SK-N-SH treated with all-trans-retinoic acid at 6 μM for 48 hours (cell line): ENCODE data around the gene CNTFR.

Experiments used
- ATAC-seq: fragments of 200-7000 bp; cut with Tn5 transposase; 3 replicates; pipeline ENCODE4 v1.9.1; 2020; ENCODE audit warnings: mild to moderate bottlenecking, moderate library complexity
- ARNTL ChIP-seq: fragments of 450-650 bp; formaldehyde crosslinking; IDR thresholded peaks from 2 replicates; pipeline ENCODE4 v1.5.0; 2020; ENCODE audit warnings: low read depth, mild to moderate bottlenecking, moderate library complexity, borderline replicate concordance
- ESRRG ChIP-seq: fragments of 250-450 bp; sonication (Bioruptor Pico); IDR thresholded peaks from 2 replicates; pipeline ENCODE4 v1.6.1; 2021; ENCODE audit warnings: mild to moderate bottlenecking
- GLIS3 ChIP-seq: fragments of 250-450 bp; sonication (Bioruptor Pico); IDR thresholded peaks from 2 replicates; pipeline ENCODE4 v1.5.0; 2020; ENCODE audit warnings: mild to moderate bottlenecking, moderate library complexity
- ISL1 ChIP-seq: fragments of 250-450 bp; sonication (Bioruptor Pico); IDR thresholded peaks from 2 replicates; pipeline ENCODE4 v2.1.2; 2022; ENCODE audit warnings: mild to moderate bottlenecking, moderate library complexity
- PPARA ChIP-seq: fragments of 250-450 bp; sonication (Bioruptor Pico); IDR thresholded peaks from 2 replicates; pipeline ENCODE4 v1.5.0; 2020; ENCODE audit warnings: mild to moderate bottlenecking, borderline replicate concordance
- RARB ChIP-seq: fragments of 250-450 bp; sonication (Bioruptor Pico); IDR thresholded peaks from 2 replicates; pipeline ENCODE4 v1.8.0; 2021; ENCODE audit warnings: mild to moderate bottlenecking, moderate library complexity
- SNAI2 ChIP-seq: fragments of 250-450 bp; sonication (Bioruptor Pico); IDR thresholded peaks from 2 replicates; pipeline ENCODE4 v1.5.0; 2020; ENCODE audit warnings: mild to moderate bottlenecking, moderate library complexity
- TCF4 ChIP-seq: fragments of 250-450 bp; sonication (Bioruptor Pico); IDR thresholded peaks from 2 replicates; pipeline ENCODE4 v1.8.0; 2021; ENCODE audit warnings: mild to moderate bottlenecking, moderate library complexity, borderline replicate concordance
- TOX ChIP-seq: fragments of 250-450 bp; sonication (Bioruptor Pico); IDR thresholded peaks from 2 replicates; pipeline ENCODE4 v1.8.0; 2021; ENCODE audit warnings: mild to moderate bottlenecking, moderate library complexity, borderline replicate concordance
- ZC3H10 ChIP-seq: fragments of 250-450 bp; sonication (Bioruptor Pico); IDR thresholded peaks from 2 replicates; pipeline ENCODE4 v1.5.1; 2021; ENCODE audit warnings: mild to moderate bottlenecking, moderate library complexity
- ZFP3 ChIP-seq: fragments of 250-450 bp; sonication (Bioruptor Pico); IDR thresholded peaks from 2 replicates; pipeline ENCODE4 v1.5.0; 2020; ENCODE audit warnings: mild to moderate bottlenecking, moderate library complexity
- ZNF565 ChIP-seq: fragments of 450-650 bp; formaldehyde crosslinking; conservative IDR thresholded peaks from 2 replicates; pipeline ENCODE4 v1.5.0; 2020; ENCODE audit warnings: low read depth, mild to moderate bottlenecking, moderate library complexity
- ZNF70 ChIP-seq: fragments of 450-650 bp; formaldehyde crosslinking; IDR thresholded peaks from 2 replicates; pipeline ENCODE4 v1.5.0; 2020; ENCODE audit warnings: mild to moderate bottlenecking, moderate library complexity
- ZNF8 ChIP-seq: fragments of 450-650 bp; formaldehyde crosslinking; IDR thresholded peaks from 2 replicates; pipeline ENCODE4 v1.5.0; 2020; ENCODE audit warnings: mild to moderate bottlenecking, moderate library complexity
- TF ChIP-seq, protein P1 (sequence below): fragments of 250-450 bp; sonication (Bioruptor Pico); IDR thresholded peaks from 2 replicates; pipeline ENCODE4 v1.5.0; 2020; ENCODE audit warnings: mild to moderate bottlenecking, moderate library complexity
- TF ChIP-seq, protein P2 (sequence below): fragments of 250-450 bp; sonication (Bioruptor Pico); IDR thresholded peaks from 2 replicates; pipeline ENCODE4 v1.8.0; 2021; ENCODE audit warnings: low read depth, mild to moderate bottlenecking, moderate library complexity, borderline replicate concordance
- TF ChIP-seq, protein P3 (sequence below): fragments of 250-450 bp; sonication (Bioruptor Pico); IDR thresholded peaks from 2 replicates; pipeline ENCODE4 v1.5.1; 2020; ENCODE audit warnings: low read depth, mild to moderate bottlenecking, moderate library complexity
- TF ChIP-seq, protein P4 (sequence below): fragments of 250-450 bp; sonication (Bioruptor Pico); IDR thresholded peaks from 2 replicates; pipeline ENCODE4 v1.8.0; 2020; ENCODE audit warnings: mild to moderate bottlenecking, moderate library complexity, borderline replicate concordance
- TF ChIP-seq, protein P5 (sequence below): fragments of 250-450 bp; sonication (Bioruptor Pico); IDR thresholded peaks from 2 replicates; pipeline ENCODE4 v1.5.1; 2021; ENCODE audit warnings: mild to moderate bottlenecking, moderate library complexity

The CNTFR gene

DNA sequence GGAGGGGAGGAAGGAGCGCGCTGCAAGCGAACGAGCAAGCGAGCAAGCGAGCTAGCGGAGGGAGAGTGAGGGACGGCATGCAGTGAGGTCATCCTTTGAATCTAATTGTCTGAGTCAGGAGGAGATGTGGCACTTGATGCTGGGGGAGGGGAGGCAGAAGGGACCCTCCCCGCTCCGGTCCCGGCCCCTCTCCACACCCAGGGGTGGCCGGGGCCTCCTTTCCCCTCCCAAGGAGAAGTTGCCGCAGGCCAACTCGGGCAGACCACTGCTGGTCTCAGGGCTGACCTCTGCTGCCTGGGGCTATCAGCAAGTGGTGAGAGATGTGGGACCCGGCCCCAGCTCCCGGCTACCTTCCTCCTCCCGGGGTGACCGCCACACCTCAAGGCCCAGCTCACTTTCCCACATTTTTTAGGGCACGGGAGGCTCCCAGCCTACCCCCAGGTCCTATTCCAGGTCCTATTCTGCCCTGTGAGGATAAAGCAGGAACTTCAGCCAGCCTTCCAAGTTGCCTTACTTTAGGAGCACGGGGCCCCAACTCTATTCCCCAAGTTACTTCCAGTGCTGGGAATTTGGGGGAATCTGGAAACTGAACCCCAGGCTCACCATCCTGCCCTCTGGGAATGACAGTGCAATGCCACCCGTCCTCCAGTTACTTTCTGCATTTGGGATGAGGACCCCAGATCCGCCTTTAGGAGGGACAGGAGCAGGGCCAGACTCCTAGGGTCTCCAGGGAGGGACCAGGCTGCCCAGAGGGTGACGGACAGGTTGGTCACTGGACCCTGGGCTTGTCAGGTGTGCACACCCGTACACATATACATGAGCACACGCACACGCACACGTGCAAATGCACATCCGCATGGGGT is 11.1 kb downstream of the CNTFR start:
- no peak for TF ChIP-seq ZNF70 (CRISPR knock-in tag)
- TF ChIP-seq, protein P1, sequence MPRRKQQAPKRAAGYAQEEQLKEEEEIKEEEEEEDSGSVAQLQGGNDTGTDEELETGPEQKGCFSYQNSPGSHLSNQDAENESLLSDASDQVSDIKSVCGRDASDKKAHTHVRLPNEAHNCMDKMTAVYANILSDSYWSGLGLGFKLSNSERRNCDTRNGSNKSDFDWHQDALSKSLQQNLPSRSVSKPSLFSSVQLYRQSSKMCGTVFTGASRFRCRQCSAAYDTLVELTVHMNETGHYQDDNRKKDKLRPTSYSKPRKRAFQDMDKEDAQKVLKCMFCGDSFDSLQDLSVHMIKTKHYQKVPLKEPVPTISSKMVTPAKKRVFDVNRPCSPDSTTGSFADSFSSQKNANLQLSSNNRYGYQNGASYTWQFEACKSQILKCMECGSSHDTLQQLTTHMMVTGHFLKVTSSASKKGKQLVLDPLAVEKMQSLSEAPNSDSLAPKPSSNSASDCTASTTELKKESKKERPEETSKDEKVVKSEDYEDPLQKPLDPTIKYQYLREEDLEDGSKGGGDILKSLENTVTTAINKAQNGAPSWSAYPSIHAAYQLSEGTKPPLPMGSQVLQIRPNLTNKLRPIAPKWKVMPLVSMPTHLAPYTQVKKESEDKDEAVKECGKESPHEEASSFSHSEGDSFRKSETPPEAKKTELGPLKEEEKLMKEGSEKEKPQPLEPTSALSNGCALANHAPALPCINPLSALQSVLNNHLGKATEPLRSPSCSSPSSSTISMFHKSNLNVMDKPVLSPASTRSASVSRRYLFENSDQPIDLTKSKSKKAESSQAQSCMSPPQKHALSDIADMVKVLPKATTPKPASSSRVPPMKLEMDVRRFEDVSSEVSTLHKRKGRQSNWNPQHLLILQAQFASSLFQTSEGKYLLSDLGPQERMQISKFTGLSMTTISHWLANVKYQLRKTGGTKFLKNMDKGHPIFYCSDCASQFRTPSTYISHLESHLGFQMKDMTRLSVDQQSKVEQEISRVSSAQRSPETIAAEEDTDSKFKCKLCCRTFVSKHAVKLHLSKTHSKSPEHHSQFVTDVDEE (CRISPR knock-in tag), result 0 out of 2 replicates have a peak, but pooled peaks have one; percentile 33
- no peak for TF ChIP-seq PPARA (CRISPR knock-in tag)
- peak; percentile 23; the same call in 1 of the 2 replicates for TF ChIP-seq ZFP3 (CRISPR knock-in tag)
- no peak for TF ChIP-seq ESRRG (CRISPR knock-in tag)
- no peak for TF ChIP-seq GLIS3 (CRISPR knock-in tag)
- TF ChIP-seq SNAI2, result no peak
- TF ChIP-seq, protein P2, sequence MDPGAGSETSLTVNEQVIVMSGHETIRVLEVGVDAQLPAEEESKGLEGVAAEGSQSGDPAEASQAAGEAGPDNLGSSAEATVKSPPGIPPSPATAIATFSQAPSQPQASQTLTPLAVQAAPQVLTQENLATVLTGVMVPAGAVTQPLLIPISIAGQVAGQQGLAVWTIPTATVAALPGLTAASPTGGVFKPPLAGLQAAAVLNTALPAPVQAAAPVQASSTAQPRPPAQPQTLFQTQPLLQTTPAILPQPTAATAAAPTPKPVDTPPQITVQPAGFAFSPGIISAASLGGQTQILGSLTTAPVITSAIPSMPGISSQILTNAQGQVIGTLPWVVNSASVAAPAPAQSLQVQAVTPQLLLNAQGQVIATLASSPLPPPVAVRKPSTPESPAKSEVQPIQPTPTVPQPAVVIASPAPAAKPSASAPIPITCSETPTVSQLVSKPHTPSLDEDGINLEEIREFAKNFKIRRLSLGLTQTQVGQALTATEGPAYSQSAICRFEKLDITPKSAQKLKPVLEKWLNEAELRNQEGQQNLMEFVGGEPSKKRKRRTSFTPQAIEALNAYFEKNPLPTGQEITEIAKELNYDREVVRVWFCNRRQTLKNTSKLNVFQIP, result no peak
- no peak for TF ChIP-seq ARNTL (CRISPR knock-in tag)
- no peak for TF ChIP-seq ZNF8 (CRISPR knock-in tag)
- no peak for TF ChIP-seq ZC3H10 (CRISPR knock-in tag)
- TF ChIP-seq, protein P3, sequence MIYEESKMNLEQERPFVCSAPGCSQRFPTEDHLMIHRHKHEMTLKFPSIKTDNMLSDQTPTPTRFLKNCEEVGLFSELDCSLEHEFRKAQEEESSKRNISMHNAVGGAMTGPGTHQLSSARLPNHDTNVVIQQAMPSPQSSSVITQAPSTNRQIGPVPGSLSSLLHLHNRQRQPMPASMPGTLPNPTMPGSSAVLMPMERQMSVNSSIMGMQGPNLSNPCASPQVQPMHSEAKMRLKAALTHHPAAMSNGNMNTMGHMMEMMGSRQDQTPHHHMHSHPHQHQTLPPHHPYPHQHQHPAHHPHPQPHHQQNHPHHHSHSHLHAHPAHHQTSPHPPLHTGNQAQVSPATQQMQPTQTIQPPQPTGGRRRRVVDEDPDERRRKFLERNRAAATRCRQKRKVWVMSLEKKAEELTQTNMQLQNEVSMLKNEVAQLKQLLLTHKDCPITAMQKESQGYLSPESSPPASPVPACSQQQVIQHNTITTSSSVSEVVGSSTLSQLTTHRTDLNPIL (CRISPR knock-in tag), result 0 out of 2 replicates have a peak, but pooled peaks have one; percentile 34
- TF ChIP-seq RARB (CRISPR knock-in tag), result no peak
- TF ChIP-seq ZNF565, result no peak
- no peak for TF ChIP-seq TCF4 (CRISPR knock-in tag)
- no peak for TF ChIP-seq ISL1 (CRISPR knock-in tag)
- TF ChIP-seq, protein P4, sequence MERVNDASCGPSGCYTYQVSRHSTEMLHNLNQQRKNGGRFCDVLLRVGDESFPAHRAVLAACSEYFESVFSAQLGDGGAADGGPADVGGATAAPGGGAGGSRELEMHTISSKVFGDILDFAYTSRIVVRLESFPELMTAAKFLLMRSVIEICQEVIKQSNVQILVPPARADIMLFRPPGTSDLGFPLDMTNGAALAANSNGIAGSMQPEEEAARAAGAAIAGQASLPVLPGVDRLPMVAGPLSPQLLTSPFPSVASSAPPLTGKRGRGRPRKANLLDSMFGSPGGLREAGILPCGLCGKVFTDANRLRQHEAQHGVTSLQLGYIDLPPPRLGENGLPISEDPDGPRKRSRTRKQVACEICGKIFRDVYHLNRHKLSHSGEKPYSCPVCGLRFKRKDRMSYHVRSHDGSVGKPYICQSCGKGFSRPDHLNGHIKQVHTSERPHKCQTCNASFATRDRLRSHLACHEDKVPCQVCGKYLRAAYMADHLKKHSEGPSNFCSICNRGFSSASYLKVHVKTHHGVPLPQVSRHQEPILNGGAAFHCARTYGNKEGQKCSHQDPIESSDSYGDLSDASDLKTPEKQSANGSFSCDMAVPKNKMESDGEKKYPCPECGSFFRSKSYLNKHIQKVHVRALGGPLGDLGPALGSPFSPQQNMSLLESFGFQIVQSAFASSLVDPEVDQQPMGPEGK (CRISPR knock-in tag), result no peak
- no peak for TF ChIP-seq TOX
- ATAC-seq, result peak; percentile 82

DNA sequence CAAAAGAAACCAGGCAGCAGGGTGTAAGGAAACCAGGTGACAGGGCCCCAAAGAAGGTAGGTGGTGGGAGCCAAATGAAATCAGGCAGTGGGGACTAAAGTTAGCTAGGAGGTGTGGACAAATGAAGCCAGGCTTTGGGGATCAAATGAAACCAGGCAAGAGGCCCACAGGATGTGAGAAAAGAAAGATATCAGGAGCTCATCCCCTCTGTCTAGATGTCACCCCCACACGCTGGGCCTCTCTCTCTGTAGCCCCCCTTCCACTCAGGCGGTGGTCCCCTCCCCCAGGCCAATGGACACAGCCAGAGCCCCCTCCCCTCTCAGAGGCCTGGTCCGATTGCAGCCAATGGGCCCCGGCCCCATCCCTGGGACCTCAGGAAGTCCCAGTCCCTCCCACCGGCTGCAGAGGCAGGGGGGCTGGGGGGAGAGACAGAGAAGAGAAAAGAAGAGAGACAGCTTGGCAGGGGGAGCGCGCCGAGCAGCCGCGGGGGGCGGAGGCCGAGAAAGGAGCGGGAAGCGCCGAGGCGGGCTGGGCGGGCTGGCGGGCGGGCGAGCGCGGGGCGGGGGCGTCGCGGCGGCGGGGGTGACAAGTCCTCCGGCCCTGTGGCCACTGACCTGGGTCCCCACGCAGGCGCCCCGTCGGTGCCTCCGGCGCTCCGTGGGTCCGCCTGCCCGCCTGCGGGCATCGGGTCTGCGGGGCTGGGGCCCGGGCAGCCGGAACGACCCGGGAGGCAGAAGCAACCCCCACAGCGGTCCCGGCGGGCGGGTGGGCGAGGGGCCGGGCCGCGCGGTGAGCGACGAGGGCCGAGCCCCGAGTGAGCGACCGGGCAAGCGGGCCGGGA is 11.9 kb downstream of the CNTFR start:
- ATAC-seq, result no peak
- no peak for TF ChIP-seq ZNF8 (CRISPR knock-in tag)
- no peak for TF ChIP-seq ZFP3 (CRISPR knock-in tag)
- TF ChIP-seq, protein P3 (CRISPR knock-in tag), result no peak
- no peak for TF ChIP-seq ZNF70 (CRISPR knock-in tag)
- TF ChIP-seq ARNTL (CRISPR knock-in tag), result no peak
- no peak for TF ChIP-seq ESRRG (CRISPR knock-in tag)
- no peak for TF ChIP-seq TOX
- TF ChIP-seq, protein P5, sequence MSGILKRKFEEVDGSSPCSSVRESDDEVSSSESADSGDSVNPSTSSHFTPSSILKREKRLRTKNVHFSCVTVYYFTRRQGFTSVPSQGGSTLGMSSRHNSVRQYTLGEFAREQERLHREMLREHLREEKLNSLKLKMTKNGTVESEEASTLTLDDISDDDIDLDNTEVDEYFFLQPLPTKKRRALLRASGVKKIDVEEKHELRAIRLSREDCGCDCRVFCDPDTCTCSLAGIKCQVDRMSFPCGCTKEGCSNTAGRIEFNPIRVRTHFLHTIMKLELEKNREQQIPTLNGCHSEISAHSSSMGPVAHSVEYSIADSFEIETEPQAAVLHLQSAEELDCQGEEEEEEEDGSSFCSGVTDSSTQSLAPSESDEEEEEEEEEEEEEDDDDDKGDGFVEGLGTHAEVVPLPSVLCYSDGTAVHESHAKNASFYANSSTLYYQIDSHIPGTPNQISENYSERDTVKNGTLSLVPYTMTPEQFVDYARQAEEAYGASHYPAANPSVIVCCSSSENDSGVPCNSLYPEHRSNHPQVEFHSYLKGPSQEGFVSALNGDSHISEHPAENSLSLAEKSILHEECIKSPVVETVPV (CRISPR knock-in tag), result no peak
- TF ChIP-seq GLIS3 (CRISPR knock-in tag), result no peak
- no peak for TF ChIP-seq PPARA (CRISPR knock-in tag)
- no peak for TF ChIP-seq SNAI2
- no peak for TF ChIP-seq ZNF565
- TF ChIP-seq, protein P1 (CRISPR knock-in tag), result no peak
- TF ChIP-seq TCF4 (CRISPR knock-in tag), result no peak
- TF ChIP-seq ZC3H10 (CRISPR knock-in tag), result no peak
